Uterus (tissue), 4 donors: Measurements from ENCODE around the gene TLE5. TPM values are rescaled to one million over a fixed set of nuclear protein-coding genes. Genes with fewer than 3 reads are reported as not detected.

Source experiments
- DNase-seq, 2 donors: peaks; one replicate each; pipeline ENCODE4 v3.0.0-alpha.2; 2019 to 2020
- H3K27ac ChIP-seq, 2 donors: fragments of 200-600 bp; sonication (generic); 1 replicate in 1 of 2; 2 replicates in 1 of 2; pipeline ENCODE4 v1.5.1; 2016 to 2018
- H3K27me3 ChIP-seq, 2 donors: fragments of 200-600 bp; sonication (generic); one replicate each; pipeline ENCODE4 v1.5.1; 2018 to 2019; ENCODE audit warnings: control low read depth in 1 of 2
- H3K36me3 ChIP-seq, 2 donors: fragments of 200-600 bp; sonication (generic); one replicate each; pipeline ENCODE4 v1.5.1; 2019; ENCODE audit warnings: control low read depth in 1 of 2
- H3K4me1 ChIP-seq, 2 donors: fragments of 200-600 bp; sonication (generic); one replicate each; pipeline ENCODE4 v1.5.1; 2018 to 2019; ENCODE audit warnings: control low read depth in 1 of 2
- H3K4me3 ChIP-seq, 2 donors: fragments of 200-600 bp; sonication (generic); 1 replicate in 1 of 2; 2 replicates in 1 of 2; pipeline ENCODE4 v1.5.1; 2018 to 2019; ENCODE audit warnings: mild to moderate bottlenecking in 1 of 2
- H3K9me3 ChIP-seq, 2 donors: fragments of 200-600 bp; sonication (generic); one replicate each; pipeline ENCODE4 v1.5.1; 2019; ENCODE audit warnings: control low read depth in 1 of 2
- POLR2A ChIP-seq, 2 donors: fragments of 450-650 bp; IDR thresholded peaks; one replicate each; pipeline ENCODE4 v1.6.1; 2016; ENCODE audit warnings: antibody characterized with exemption in 2 of 2, mild to moderate bottlenecking in 1 of 2, moderate library complexity in 1 of 2
- intact Hi-C: fragments of 100-400 bp; cut with DNase I; formaldehyde crosslinking; loops from one replicate; pipeline ENCODE4 v1.15.1; 2023; ENCODE audit warnings: low total_unique reads
- total RNA-seq, 4 donors: library from RNA; depleted of rRNA in 3 of 4; stranded (reverse); fragments of >200 nt in 3 of 4; gene quantifications; one replicate each; pipeline versions ENCODE4 v1.1.0 to v1.2.4, GENCODE V29; 2014 to 2023
- TF ChIP-seq, protein P1 (sequence below), 4 experiments: fragments of 200-600 bp in 2 of 4; fragments of 450-650 bp in 2 of 4; sonication (generic) in 2 of 4; IDR thresholded peaks; one replicate each; pipeline ENCODE4 v1.5.1; 2016 to 2019; ENCODE audit warnings: antibody characterized with exemption in 4 of 4, mild to moderate bottlenecking in 2 of 4, moderate library complexity in 1 of 4
- donor health status: DM: yes; HTN: yes; CAD: no.

TLE5 gene
- total RNA-seq, 4 donors from 2014 or later, result 86.1 to 644 (median 429) TPM

DNA sequence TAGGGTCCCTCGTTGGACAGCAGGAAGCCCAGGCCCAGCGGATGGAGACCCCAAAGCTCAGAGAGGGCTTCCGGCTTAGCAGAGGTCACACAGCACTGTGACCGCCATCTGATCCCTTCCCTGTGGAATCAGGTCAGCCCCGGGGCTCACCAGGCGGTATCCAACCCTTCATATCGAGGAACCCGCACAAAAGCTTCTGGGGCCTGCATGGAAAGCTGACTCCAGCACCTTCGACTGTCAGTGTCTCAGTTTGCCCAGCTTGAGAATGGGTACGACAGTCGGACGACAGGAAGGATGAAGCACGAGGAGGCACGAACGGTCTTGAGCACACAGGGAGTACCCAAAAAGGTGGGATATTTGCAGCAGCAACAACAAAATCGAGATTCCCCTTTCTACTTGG is 2.6 kb downstream of the TLE5 start:
- no peak for TF ChIP-seq POLR2A (IDR thresholded peaks at IDR 0.05)
- TF ChIP-seq, protein P1, sequence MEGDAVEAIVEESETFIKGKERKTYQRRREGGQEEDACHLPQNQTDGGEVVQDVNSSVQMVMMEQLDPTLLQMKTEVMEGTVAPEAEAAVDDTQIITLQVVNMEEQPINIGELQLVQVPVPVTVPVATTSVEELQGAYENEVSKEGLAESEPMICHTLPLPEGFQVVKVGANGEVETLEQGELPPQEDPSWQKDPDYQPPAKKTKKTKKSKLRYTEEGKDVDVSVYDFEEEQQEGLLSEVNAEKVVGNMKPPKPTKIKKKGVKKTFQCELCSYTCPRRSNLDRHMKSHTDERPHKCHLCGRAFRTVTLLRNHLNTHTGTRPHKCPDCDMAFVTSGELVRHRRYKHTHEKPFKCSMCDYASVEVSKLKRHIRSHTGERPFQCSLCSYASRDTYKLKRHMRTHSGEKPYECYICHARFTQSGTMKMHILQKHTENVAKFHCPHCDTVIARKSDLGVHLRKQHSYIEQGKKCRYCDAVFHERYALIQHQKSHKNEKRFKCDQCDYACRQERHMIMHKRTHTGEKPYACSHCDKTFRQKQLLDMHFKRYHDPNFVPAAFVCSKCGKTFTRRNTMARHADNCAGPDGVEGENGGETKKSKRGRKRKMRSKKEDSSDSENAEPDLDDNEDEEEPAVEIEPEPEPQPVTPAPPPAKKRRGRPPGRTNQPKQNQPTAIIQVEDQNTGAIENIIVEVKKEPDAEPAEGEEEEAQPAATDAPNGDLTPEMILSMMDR (IDR thresholded peaks at IDR 0.05), result no peak
- Histone ChIP-seq H3K36me3 (no peaks in the 10 kb centered on the region), H3K27ac (peak overlapping the region; percentile 98 to 99), H3K27me3 (no peaks in the 10 kb centered on the region), H3K4me3 (no peak overlapping the region), H3K4me1 (peaks cover 8 to 36% of the 10 kb centered on the region in 2 donors), H3K9me3 (no peaks in the 10 kb centered on the region)
- intact Hi-C loops, result no loop called here
- DNase-seq, result no peak

DNA sequence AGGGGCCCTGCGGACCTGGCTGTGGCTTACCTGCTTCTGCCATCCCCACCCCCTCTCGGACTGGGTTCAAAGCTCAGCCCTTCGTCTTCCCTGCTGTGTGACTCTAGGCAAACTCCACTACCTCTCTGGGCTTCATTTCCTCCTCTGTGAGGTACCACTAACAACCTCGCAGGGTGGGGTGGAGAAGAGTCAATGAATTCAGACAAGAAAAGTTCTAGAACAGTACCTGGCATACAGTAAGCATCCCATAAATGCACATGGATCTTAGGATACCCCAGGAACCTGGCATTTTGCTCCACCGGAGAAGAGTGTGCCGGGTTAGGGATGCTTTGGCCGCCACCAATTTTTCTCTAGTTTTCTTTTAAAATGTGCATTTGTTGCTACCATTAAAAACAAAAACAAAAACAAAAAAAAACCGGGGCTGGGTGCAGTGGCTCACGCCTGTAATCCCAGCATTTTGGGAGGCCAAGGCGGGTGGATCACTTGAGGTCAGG is 3.4 kb downstream of the TLE5 start:
- no peak for DNase-seq
- no peaks in the 10 kb centered on the region for H3K36me3 ChIP-seq
- H3K27ac ChIP-seq, result peak overlapping the region; percentile 82 to 88
- H3K9me3 ChIP-seq, result no peaks in the 10 kb centered on the region
- H3K4me1 ChIP-seq, result peaks cover 8 to 36% of the 10 kb centered on the region in 2 donors
- no peaks in the 10 kb centered on the region for H3K27me3 ChIP-seq
- no peak overlapping the region for H3K4me3 ChIP-seq
- TF ChIP-seq POLR2A (IDR thresholded peaks at IDR 0.05), result no peak
- TF ChIP-seq, protein P1 (IDR thresholded peaks at IDR 0.05), result no peak
- intact Hi-C loops, result no loop called here

DNA sequence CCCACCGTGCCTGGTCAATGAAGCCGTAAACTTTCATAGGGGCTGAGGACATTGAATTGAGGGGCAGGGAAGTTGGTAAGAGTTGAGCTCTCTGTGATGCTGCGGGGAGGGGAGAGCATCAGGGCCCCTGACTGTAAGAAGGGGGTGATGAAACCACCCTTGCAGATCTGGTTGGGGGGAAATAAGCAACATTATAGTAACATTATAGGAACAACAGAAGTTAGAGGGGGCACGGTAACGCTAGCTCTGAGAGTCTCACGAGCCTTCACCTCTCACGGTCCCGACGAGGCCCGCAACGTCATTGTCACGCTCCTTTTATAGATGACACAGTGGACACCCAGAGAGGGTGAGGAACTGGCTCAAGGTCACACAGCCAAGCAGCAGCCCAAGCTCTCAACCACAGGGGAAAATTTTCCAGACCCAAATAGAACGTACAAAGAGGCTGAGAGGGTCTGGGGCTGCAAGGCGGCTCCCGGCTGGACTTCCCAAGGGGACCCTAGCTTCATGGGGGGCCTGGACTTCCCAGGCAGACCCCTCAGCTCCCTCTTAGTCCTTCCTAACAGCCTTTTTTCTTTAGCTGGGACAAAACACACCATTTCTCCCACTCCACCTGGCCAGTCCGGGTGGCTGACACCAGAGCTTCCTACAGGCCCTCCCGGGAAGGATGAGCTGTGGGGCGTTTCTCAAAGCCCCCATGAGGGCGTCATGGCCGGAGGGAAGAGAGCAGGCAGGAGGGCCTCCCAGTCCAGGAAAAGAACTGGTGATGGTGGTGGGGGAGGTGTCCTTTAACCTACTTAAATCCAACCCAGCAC is 4.1 kb downstream of the TLE5 start:
- Histone ChIP-seq H3K4me3 (no peak overlapping the region), H3K27ac (peak overlapping the region; percentile 82 to 88), H3K27me3 (no peaks in the 10 kb centered on the region), H3K36me3 (no peaks in the 10 kb centered on the region), H3K4me1 (peaks cover 8 to 36% of the 10 kb centered on the region in 2 donors), H3K9me3 (no peaks in the 10 kb centered on the region)
- intact Hi-C loops, result no loop called here
- DNase-seq, result no peak
- TF ChIP-seq, protein P1 (IDR thresholded peaks at IDR 0.05), result no peak
- TF ChIP-seq POLR2A (IDR thresholded peaks at IDR 0.05), result no peak

DNA sequence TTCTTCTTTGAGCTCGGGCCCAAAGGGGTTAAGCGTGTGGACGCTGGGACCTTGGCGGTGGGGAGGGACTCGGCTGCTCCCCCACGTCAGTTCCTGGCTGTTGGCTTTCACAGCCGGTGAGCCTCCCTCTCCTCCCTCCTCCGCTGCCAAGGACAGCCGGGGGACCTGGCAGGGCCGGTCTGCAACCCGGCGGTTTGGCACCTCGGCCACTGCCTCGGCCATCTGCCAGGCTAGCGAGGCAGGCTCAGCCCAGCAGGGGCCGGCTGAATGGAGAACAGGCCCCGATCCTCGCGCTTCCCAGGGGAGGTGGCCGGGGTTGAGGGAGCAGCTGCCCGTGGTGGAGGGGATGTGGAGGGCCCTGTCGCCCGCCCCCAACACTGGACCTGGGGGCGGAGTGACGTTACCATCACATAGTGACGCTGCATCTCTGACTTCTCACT is 5.0 kb downstream of the TLE5 start:
- DNase-seq, result peak; percentile 87 to 93
- intact Hi-C loops, result no loop called here

More for the DNA sequence above, 5.0 kb downstream of the TLE5 start:
- peaks cover 8 to 32% of the 10 kb centered on the region in 2 donors for H3K4me1 ChIP-seq
- no peaks in the 10 kb centered on the region for H3K36me3 ChIP-seq
- H3K9me3 ChIP-seq, result no peaks in the 10 kb centered on the region
- peak overlapping the region; percentile 82 to 88 for H3K27ac ChIP-seq
- peak overlapping the region in 1 of 2 donors; percentile 6 for H3K4me3 ChIP-seq
- TF ChIP-seq, protein P1 (IDR thresholded peaks at IDR 0.05), result peak in 3 of 4 experiments; percentile 19 to 53 (median 26)
- peak in 1 of 2 donors; percentile 28 for TF ChIP-seq POLR2A (IDR thresholded peaks at IDR 0.05)
- no peaks in the 10 kb centered on the region for H3K27me3 ChIP-seq
